Bronchial epithelial cell (primary cell): ENCODE data around the gene ABLIM2. TPM values are rescaled to one million over a fixed set of nuclear protein-coding genes. Genes with fewer than 3 reads are reported as not detected.
"Not testable (repeated sequence)": the region's sequence is repeated elsewhere in the genome, so short reads cannot be mapped to it uniquely, and the experiment has no call there.

Experiments used
- DNase-seq: peaks from one replicate; pipeline ENCODE4 v3.0.0-alpha.2; 2010; ENCODE audit warnings: low read depth
- FAIRE-seq: peaks from 2 replicates; lab custom pipeline; 2011; peaks lifted over from hg19 to GRCh38; lab: Jason Lieb, UNC
- H3K27me3 ChIP-seq: 2 replicates; pipeline ENCODE4 v1.5.1; 2011; ENCODE audit warnings: low read length; ENCODE audit not compliant: control insufficient read depth, insufficient read depth
- H3K36me3 ChIP-seq: 2 replicates; pipeline ENCODE4 v1.5.1; 2011; ENCODE audit warnings: low read length; ENCODE audit not compliant: control insufficient read depth, insufficient read depth
- H3K4me3 ChIP-seq: 2 replicates; pipeline ENCODE4 v1.5.1; 2011; ENCODE audit warnings: mild to moderate bottlenecking, low read depth, low read length, control low read depth
- CTCF ChIP-seq: IDR thresholded peaks from 2 replicates; pipeline ENCODE4 v1.5.1; 2011; ENCODE audit warnings: mild to moderate bottlenecking, moderate library complexity, low read length, control low read depth, inconsistent platforms; ENCODE audit not compliant: insufficient read depth, severe bottlenecking
- total RNA-seq: library from RNA; depleted of rRNA; stranded (reverse); fragments of >200 nt; gene quantifications from 2 replicates; pipeline ENCODE4 v1.2.1, GENCODE V29; 2014

ABLIM2 gene
- total RNA-seq, 1 donor from 2014 or later, result 1.1 TPM

- TF ChIP-seq CTCF, result no peak
- Histone ChIP-seq H3K27me3 (peaks cover 8% of the 10 kb centered on the region), H3K36me3 (no peaks in the 10 kb centered on the region), H3K4me3 (no peak overlapping the region)
- FAIRE-seq (no peak), DNase-seq (no peak)
These were observed 16.1 kb downstream of the ABLIM2 start for GRCh38 chr4:8142556-8142955.

- H3K36me3 ChIP-seq, result no peaks in the 10 kb centered on the region
- H3K4me3 ChIP-seq, result no peak overlapping the region
- no peak for TF ChIP-seq CTCF
- peaks cover 5% of the 10 kb centered on the region for H3K27me3 ChIP-seq
- DNase-seq (no peak), FAIRE-seq (no peak)
These were observed 16.7 kb downstream of the ABLIM2 start for GRCh38 chr4:8141935-8142334.

- DNase-seq (no peak), FAIRE-seq (no peak)
- H3K27me3 ChIP-seq, result peaks cover 5% of the 10 kb centered on the region
- no peak overlapping the region for H3K4me3 ChIP-seq
- no peaks in the 10 kb centered on the region for H3K36me3 ChIP-seq
- TF ChIP-seq CTCF, result no peak
These were observed 17.7 kb downstream of the ABLIM2 start for GRCh38 chr4:8140915-8141314.

- not testable (repeated sequence) for DNase-seq, H3K36me3 ChIP-seq, H3K4me3 ChIP-seq, FAIRE-seq, H3K27me3 ChIP-seq
These were observed 18.9 kb downstream of the ABLIM2 start for GRCh38 chr4:8139726-8140125.

GRCh38 chr4:8136972-8137710 lies 21.5 kb downstream of the ABLIM2 start:
- DNase-seq (no peak), FAIRE-seq (no peak)
- H3K27me3 ChIP-seq, result no peaks in the 10 kb centered on the region
- TF ChIP-seq CTCF, result no peak
- H3K4me3 ChIP-seq, result no peak overlapping the region
- no peaks in the 10 kb centered on the region for H3K36me3 ChIP-seq

- H3K4me3 ChIP-seq, result no peak overlapping the region
These were observed 22.1 kb downstream of the ABLIM2 start for GRCh38 chr4:8136529-8136928.

More at GRCh38 chr4:8136529-8136928, 22.1 kb downstream of the ABLIM2 start:
- Histone ChIP-seq H3K27me3 (no peaks in the 10 kb centered on the region), H3K36me3 (no peaks in the 10 kb centered on the region)
- DNase-seq (no peak), FAIRE-seq (no peak)
- TF ChIP-seq CTCF, result no peak
